PC-9 (cell line): ENCODE results near the gene KHK.

ENCODE experiments used
- EZH2 ChIP-seq: fragments of 200-600 bp; sonication (generic); IDR thresholded peaks from 2 replicates; pipeline ENCODE4 v1.8.0; 2017; ENCODE audit warnings: antibody characterized with exemption, low read depth
- TF ChIP-seq, protein P1 (sequence below): fragments of 200-600 bp; sonication (generic); conservative IDR thresholded peaks from 2 replicates; pipeline ENCODE4 v1.6.1; 2017; ENCODE audit warnings: mixed run types, antibody characterized with exemption, mild to moderate bottlenecking, moderate library complexity

GRCh38 chr2:27094353-27094984, 7.9 kb downstream of the KHK start:
- TF ChIP-seq, protein P1, sequence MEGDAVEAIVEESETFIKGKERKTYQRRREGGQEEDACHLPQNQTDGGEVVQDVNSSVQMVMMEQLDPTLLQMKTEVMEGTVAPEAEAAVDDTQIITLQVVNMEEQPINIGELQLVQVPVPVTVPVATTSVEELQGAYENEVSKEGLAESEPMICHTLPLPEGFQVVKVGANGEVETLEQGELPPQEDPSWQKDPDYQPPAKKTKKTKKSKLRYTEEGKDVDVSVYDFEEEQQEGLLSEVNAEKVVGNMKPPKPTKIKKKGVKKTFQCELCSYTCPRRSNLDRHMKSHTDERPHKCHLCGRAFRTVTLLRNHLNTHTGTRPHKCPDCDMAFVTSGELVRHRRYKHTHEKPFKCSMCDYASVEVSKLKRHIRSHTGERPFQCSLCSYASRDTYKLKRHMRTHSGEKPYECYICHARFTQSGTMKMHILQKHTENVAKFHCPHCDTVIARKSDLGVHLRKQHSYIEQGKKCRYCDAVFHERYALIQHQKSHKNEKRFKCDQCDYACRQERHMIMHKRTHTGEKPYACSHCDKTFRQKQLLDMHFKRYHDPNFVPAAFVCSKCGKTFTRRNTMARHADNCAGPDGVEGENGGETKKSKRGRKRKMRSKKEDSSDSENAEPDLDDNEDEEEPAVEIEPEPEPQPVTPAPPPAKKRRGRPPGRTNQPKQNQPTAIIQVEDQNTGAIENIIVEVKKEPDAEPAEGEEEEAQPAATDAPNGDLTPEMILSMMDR: no peak
- TF ChIP-seq EZH2: no peak
